Esophagus squamous epithelium (tissue), 5 donors: ENCODE data around the gene FN3K. TPM values are rescaled to one million over a fixed set of nuclear protein-coding genes. Genes with fewer than 3 reads are reported as not detected.

Experiments used
- DNase-seq: peaks from one replicate; lab custom pipeline; 2025; lab: John Stamatoyannopoulos, UW
- H3K27ac ChIP-seq, 4 donors: fragments of 200-600 bp; sonication (generic); one replicate each; pipeline ENCODE4 v1.5.1; 2016 to 2019; ENCODE audit warnings: mild to moderate bottlenecking in 1 of 4
- H3K27me3 ChIP-seq, 4 donors: fragments of 200-600 bp; sonication (generic); 1 replicate in 3 of 4; 2 replicates in 1 of 4; pipeline versions ENCODE4 v1.5.1 to v1.6.0; 2017 to 2021; ENCODE audit warnings: antibody characterized with exemption in 1 of 4
- H3K36me3 ChIP-seq, 3 donors: fragments of 200-600 bp; sonication (generic); one replicate each; pipeline ENCODE4 v1.5.1; 2016 to 2019
- H3K4me1 ChIP-seq, 3 donors: fragments of 200-600 bp; sonication (generic); one replicate each; pipeline ENCODE4 v1.5.1; 2017 to 2019
- H3K4me3 ChIP-seq, 4 donors: fragments of 200-600 bp; sonication (generic); 1 replicate in 3 of 4; 2 replicates in 1 of 4; pipeline ENCODE4 v1.5.1; 2016 to 2019; ENCODE audit warnings: mild to moderate bottlenecking in 2 of 4, moderate library complexity in 1 of 4
- H3K9me3 ChIP-seq, 3 donors: fragments of 200-600 bp; sonication (generic); one replicate each; pipeline ENCODE4 v1.5.1; 2016 to 2019
- CTCF ChIP-seq, 6 experiments: fragments of 450-650 bp in 4 of 6; fragments of 200-600 bp in 2 of 6; sonication (generic) in 2 of 6; IDR thresholded peaks; one replicate each; pipeline ENCODE4 v1.5.1; 2016 to 2019; ENCODE audit warnings: antibody characterized with exemption in 6 of 6, mild to moderate bottlenecking in 4 of 6, moderate library complexity in 4 of 6
- POLR2A ChIP-seq, 4 donors: fragments of 450-650 bp; IDR thresholded peaks; one replicate each; pipeline ENCODE4 v1.6.1; 2017; ENCODE audit warnings: antibody characterized with exemption in 4 of 4, mild to moderate bottlenecking in 4 of 4, moderate library complexity in 3 of 4
- WGBS, 2 donors: methylation state at CpG; one replicate each; pipeline ENCODE4 v1.1.5; 2018; 5-methylcytosine and 5-hydroxymethylcytosine counted together
- intact Hi-C: fragments of 100-400 bp; cut with DNase I; formaldehyde crosslinking; loops from one replicate; pipeline ENCODE4 v1.15.0; 2022
- total RNA-seq, 4 donors: library from RNA; depleted of rRNA; stranded (reverse); fragments of >200 nt; gene quantifications; one replicate each; pipeline ENCODE4 v1.1.0, GENCODE V29; 2016
- donor health status: DM: yes; HTN: yes; CAD: no.

FN3K gene
- total RNA-seq, 4 donors from 2014 or later: 0.44 to 10.2 (median 2.3) TPM; not detected in 1

GRCh38 chr17:82751571-82752370 is 16.4 kb downstream of the FN3K start, which contains the start of gene TBCD:
TBCD (plus strand) TSS chr17:82752065; CDS start chr17:82752194, 129 bp downstream.
- DNase-seq: no peak
- H3K36me3 ChIP-seq: peaks cover 0 to 8% (median 0%) of the 10 kb centered on the region in 3 donors
- no peaks in the 10 kb centered on the region for H3K27me3 ChIP-seq
- H3K9me3 ChIP-seq: no peaks in the 10 kb centered on the region
- intact Hi-C loops: loop anchor here (5.0 to 10.0 kb wide), 3 partner anchors 47 to 157 kb away; partner anchors contain the start of gene WDR45B
- peaks cover 15 to 45% (median 20%) of the 10 kb centered on the region in 3 donors for H3K4me1 ChIP-seq
- peak within 1 kb of the TSS; percentile 81 to 94 (median 90) for H3K27ac ChIP-seq
- peak within 1 kb of the TSS; percentile 69 to 100 (median 98) for H3K4me3 ChIP-seq
- TF ChIP-seq POLR2A (IDR thresholded peaks at IDR 0.05): peak in 2 of 4 donors; percentile 21 to 57
- peak in 2 of 6 experiments; percentile 9 to 25 for TF ChIP-seq CTCF (IDR thresholded peaks at IDR 0.05)
- WGBS, 2 donors: 0% methylated on average over 5 of the region's 114 CpGs; no CpG with 5 or more reads in 1 of the 2 donors

- Histone ChIP-seq H3K36me3 (peaks cover 0 to 16% (median 0%) of the 10 kb centered on the region in 3 donors), H3K4me1 (peaks cover 15 to 45% (median 20%) of the 10 kb centered on the region in 3 donors), H3K9me3 (no peaks in the 10 kb centered on the region)
These were observed 17.2 kb downstream of the FN3K start for GRCh38 chr17:82752371-82753200.

DNA sequence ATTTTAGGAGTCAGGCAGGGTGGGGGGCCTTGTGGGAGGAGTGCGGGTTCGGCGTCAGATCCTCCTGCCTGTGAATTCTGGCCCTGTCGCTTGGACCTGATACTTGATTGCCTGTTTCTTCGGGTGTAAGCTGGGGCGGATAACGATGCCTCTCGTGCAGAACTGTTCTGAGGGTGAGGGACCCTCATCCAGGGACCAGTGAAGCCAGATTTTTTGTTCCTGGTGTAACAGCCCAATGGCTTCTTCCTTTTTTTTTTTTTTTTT is 17.7 kb downstream of the FN3K start:
- WGBS, 2 donors: 39 to 62% methylated on average over 8 of the region's 8 CpGs
- peak overlapping the region in 3 of 4 donors; percentile 69 to 100 (median 97) for H3K4me3 ChIP-seq
- H3K4me1 ChIP-seq: peaks cover 15 to 45% (median 20%) of the 10 kb centered on the region in 3 donors
- no peaks in the 10 kb centered on the region for H3K27me3 ChIP-seq
- intact Hi-C loops: loop anchor here (5.0 to 10.0 kb wide), 3 partner anchors 48 to 158 kb away; partner anchors contain the start of gene WDR45B
- peak overlapping the region in 1 of 4 donors; percentile 89 for H3K27ac ChIP-seq
- DNase-seq: no peak
- no peak for TF ChIP-seq POLR2A (IDR thresholded peaks at IDR 0.05)
- TF ChIP-seq CTCF (IDR thresholded peaks at IDR 0.05): no peak
- H3K36me3 ChIP-seq: peaks cover 0 to 20% (median 0%) of the 10 kb centered on the region in 3 donors
- H3K9me3 ChIP-seq: no peaks in the 10 kb centered on the region

More at GRCh38 chr17:82752371-82753200, 17.2 kb downstream of the FN3K start:
- H3K4me3 ChIP-seq: peak overlapping the region; percentile 69 to 100 (median 98)
- no peaks in the 10 kb centered on the region for H3K27me3 ChIP-seq
- H3K27ac ChIP-seq: peak overlapping the region; percentile 81 to 94 (median 90)
- intact Hi-C loops: loop anchor here (5.0 to 10.0 kb wide), 3 partner anchors 48 to 158 kb away; partner anchors contain the start of gene WDR45B
- 9 to 15% methylated on average over 4 to 15 of the region's 72 CpGs for WGBS, 2 donors
- no peak for DNase-seq
- TF ChIP-seq CTCF (IDR thresholded peaks at IDR 0.05): no peak
- TF ChIP-seq POLR2A (IDR thresholded peaks at IDR 0.05): no peak

- peaks cover 15 to 45% (median 20%) of the 10 kb centered on the region in 3 donors for H3K4me1 ChIP-seq
- H3K27me3 ChIP-seq: no peaks in the 10 kb centered on the region
- TF ChIP-seq CTCF (IDR thresholded peaks at IDR 0.05) (no peak), POLR2A (IDR thresholded peaks at IDR 0.05) (no peak)
- intact Hi-C loops: loop anchor here (5.0 to 10.0 kb wide), 3 partner anchors 50 to 160 kb away; partner anchors contain the start of gene WDR45B
- whole genome bisulfite sequencing, 2 donors: 60 to 62% methylated on average over 19 of the region's 19 CpGs
- peaks cover 0 to 20% (median 0%) of the 10 kb centered on the region in 3 donors for H3K36me3 ChIP-seq
- H3K4me3 ChIP-seq: peak overlapping the region in 3 of 4 donors; percentile 10 to 22 (median 17)
- H3K9me3 ChIP-seq: no peaks in the 10 kb centered on the region
- DNase-seq: no peak
- peak overlapping the region; percentile 31 to 79 (median 70) for H3K27ac ChIP-seq
These were observed 19.1 kb downstream of the FN3K start for GRCh38 chr17:82754297-82755208.
